Right lobe of liver (tissue), 4 donors: ENCODE data around the gene DTNB.

Experiments
- CTCF ChIP-seq, 4 donors: fragments of 200-600 bp in 3 of 4; fragments of 450-650 bp in 1 of 4; IDR thresholded peaks; one replicate each; pipeline versions ENCODE4 v1.5.1 to v1.8.0; 2016 to 2022; ENCODE audit warnings: antibody characterized with exemption in 4 of 4, mild to moderate bottlenecking in 2 of 4
- POLR2A ChIP-seq: fragments of 450-650 bp; IDR thresholded peaks from one replicate; pipeline ENCODE4 v1.6.1; 2017; ENCODE audit warnings: antibody characterized with exemption, mild to moderate bottlenecking
- donor health status: DM: no; HTN: no; CAD: no.
- donor health status: DM: no; HTN: no; CAD: no.
- donor health status: DM: no; HTN: yes; CAD: no.

GRCh38 chr2:25490217-25490616 lies 183.2 kb downstream of the DTNB start:
- TF ChIP-seq CTCF (IDR thresholded peaks at IDR 0.05) (no peak), POLR2A (no peak)
